Gastroesophageal sphincter (tissue), 4 donors: ENCODE data around the gene CES3. TPM values are rescaled to one million over a fixed set of nuclear protein-coding genes. Genes with fewer than 3 reads are reported as not detected.
A peak's percentile ranks its signal among the peaks of the same experiment; 100 is the strongest.

Experiments used
- ATAC-seq: fragments of 150-250 bp; one replicate; pipeline ENCODE4 v1.9.1; 2016; ENCODE audit warnings: mild to moderate bottlenecking, moderate library complexity
- H3K27ac ChIP-seq, 4 donors: fragments of 200-600 bp; sonication (generic) in 3 of 4; 1 replicate in 3 of 4; 2 replicates in 1 of 4; pipeline ENCODE4 v1.5.1; 2016 to 2019
- H3K27me3 ChIP-seq: fragments of 200-600 bp; sonication (generic); one replicate; pipeline ENCODE4 v1.5.1; 2019
- H3K36me3 ChIP-seq, 2 donors: fragments of 200-600 bp; sonication (generic); one replicate each; pipeline ENCODE4 v1.5.1; 2019; ENCODE audit warnings: control low read depth in 1 of 2
- H3K4me1 ChIP-seq, 3 donors: fragments of 200-600 bp; sonication (generic); 1 replicate in 2 of 3; 2 replicates in 1 of 3; pipeline ENCODE4 v1.5.1; 2016 to 2019; ENCODE audit warnings: control low read depth in 2 of 3
- H3K4me3 ChIP-seq, 2 donors: fragments of 200-600 bp; sonication (generic); one replicate each; pipeline ENCODE4 v1.5.1; 2019; ENCODE audit warnings: mild to moderate bottlenecking in 1 of 2, moderate library complexity in 1 of 2
- H3K9me3 ChIP-seq, 3 donors: fragments of 200-600 bp; sonication (generic); one replicate each; pipeline ENCODE4 v1.5.1; 2017 to 2019; ENCODE audit warnings: control low read depth in 2 of 3
- EP300 ChIP-seq: sonication (generic); formaldehyde crosslinking; IDR thresholded peaks from one replicate; pipeline ENCODE4 v1.6.1; 2017; ENCODE audit warnings: antibody characterized with exemption, mild to moderate bottlenecking
- POLR2A ChIP-seq, 2 donors: fragments of 450-650 bp; IDR thresholded peaks; one replicate each; pipeline ENCODE4 v1.6.1; 2017; ENCODE audit warnings: antibody characterized with exemption in 2 of 2, mild to moderate bottlenecking in 2 of 2, moderate library complexity in 1 of 2
- POLR2AphosphoS5 ChIP-seq: sonication (generic); formaldehyde crosslinking; IDR thresholded peaks from one replicate; pipeline ENCODE4 v1.6.1; 2017; ENCODE audit warnings: antibody characterized with exemption
- WGBS, 2 donors: methylation state at CpG; one replicate each; pipeline ENCODE4 v1.1.5; 2018; ENCODE audit warnings: low coverage in 1 of 2; 5-methylcytosine and 5-hydroxymethylcytosine counted together
- total RNA-seq, 4 donors: library from RNA; depleted of rRNA; stranded (reverse); fragments of >200 nt; gene quantifications; one replicate each; pipeline ENCODE4 v1.1.0, GENCODE V29; 2016
- TF ChIP-seq, protein P1 (sequence below), 4 experiments: fragments of 200-600 bp in 2 of 4; fragments of 450-650 bp in 2 of 4; sonication (generic) in 1 of 4; IDR thresholded peaks; one replicate each; pipeline ENCODE4 v1.5.1; 2017 to 2019; ENCODE audit warnings: antibody characterized with exemption in 4 of 4, mild to moderate bottlenecking in 2 of 4, moderate library complexity in 2 of 4

CES3 gene
- total RNA-seq, 4 donors from 2014 or later: 0.13 to 0.49 (median 0.39) TPM; not detected in 1

DNA sequence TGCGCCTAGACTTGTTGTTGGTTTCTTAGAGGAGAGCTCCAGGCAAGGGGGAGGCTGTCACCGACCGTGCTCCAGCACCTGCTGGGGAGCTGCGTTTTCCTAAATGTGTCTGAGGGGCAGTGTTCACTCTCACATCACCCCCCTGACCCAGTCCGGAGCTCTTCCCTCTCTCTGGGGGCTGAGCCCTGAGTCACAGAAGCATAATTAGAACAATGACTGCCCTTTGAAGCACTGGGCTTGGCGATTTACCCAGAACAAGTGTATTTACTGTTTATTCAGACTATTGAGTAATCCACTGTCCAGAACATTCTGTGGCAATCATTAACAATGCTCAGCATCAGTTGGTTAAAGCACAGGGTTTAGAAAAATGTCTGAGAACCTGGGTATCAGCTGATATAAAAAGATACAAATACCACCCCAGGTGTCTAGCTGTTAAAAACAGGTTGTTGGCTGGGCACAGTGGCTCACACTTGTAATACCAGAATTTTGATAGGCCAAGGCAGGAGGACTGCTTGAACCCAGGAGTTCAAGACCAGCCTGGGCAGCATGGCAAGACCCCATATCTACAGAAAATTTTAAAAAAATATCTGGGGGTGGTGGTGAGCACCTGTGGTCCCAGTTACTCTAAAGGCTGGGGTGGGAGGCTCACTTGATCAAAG lies 35.4 kb downstream of the CES3 start:
- H3K36me3 ChIP-seq: no peaks in the 10 kb centered on the region
- H3K9me3 ChIP-seq: no peaks in the 10 kb centered on the region
- H3K4me1 ChIP-seq: peaks cover 0 to 47% (median 13%) of the 10 kb centered on the region in 3 donors
- 32 to 59% methylated on average over 3 to 5 of the region's 6 CpGs for WGBS, 2 donors
- no peak for TF ChIP-seq POLR2A (IDR thresholded peaks at IDR 0.05)
- TF ChIP-seq POLR2AphosphoS5: peak; percentile 91
- peak overlapping the region; percentile 43 to 80 (median 74) for H3K27ac ChIP-seq
- no peak overlapping the region for H3K4me3 ChIP-seq
- H3K27me3 ChIP-seq: no peaks in the 10 kb centered on the region
- ATAC-seq: peak; percentile 92

DNA sequence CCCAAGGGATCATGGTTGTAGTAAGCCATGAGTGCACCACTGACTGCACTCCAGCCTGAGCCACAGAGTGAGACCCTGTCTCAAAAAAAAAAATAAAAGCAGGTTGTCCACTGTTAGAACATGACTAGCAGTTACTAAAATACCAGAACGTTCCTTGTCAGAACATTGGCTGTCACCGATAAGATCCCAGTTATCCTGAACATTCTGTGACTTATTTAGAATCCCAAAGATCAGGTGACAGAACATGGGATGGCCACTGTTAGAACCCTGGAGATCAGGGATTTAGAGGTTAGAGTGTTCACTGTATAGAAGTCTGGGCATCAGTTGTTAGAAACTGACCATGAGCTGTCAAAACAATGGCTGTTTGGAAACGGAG lies 35.9 kb downstream of the CES3 start:
- no peak overlapping the region for H3K4me3 ChIP-seq
- H3K27ac ChIP-seq: peak overlapping the region; percentile 43 to 80 (median 74)
- H3K4me1 ChIP-seq: peaks cover 0 to 50% (median 13%) of the 10 kb centered on the region in 3 donors
- no peaks in the 10 kb centered on the region for H3K27me3 ChIP-seq
- WGBS, 2 donors: 53 to 55% methylated on average over 3 of the region's 3 CpGs
- TF ChIP-seq POLR2A (IDR thresholded peaks at IDR 0.05): no peak
- TF ChIP-seq, protein P1, sequence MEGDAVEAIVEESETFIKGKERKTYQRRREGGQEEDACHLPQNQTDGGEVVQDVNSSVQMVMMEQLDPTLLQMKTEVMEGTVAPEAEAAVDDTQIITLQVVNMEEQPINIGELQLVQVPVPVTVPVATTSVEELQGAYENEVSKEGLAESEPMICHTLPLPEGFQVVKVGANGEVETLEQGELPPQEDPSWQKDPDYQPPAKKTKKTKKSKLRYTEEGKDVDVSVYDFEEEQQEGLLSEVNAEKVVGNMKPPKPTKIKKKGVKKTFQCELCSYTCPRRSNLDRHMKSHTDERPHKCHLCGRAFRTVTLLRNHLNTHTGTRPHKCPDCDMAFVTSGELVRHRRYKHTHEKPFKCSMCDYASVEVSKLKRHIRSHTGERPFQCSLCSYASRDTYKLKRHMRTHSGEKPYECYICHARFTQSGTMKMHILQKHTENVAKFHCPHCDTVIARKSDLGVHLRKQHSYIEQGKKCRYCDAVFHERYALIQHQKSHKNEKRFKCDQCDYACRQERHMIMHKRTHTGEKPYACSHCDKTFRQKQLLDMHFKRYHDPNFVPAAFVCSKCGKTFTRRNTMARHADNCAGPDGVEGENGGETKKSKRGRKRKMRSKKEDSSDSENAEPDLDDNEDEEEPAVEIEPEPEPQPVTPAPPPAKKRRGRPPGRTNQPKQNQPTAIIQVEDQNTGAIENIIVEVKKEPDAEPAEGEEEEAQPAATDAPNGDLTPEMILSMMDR (IDR thresholded peaks at IDR 0.05): no peak
- no peak for TF ChIP-seq EP300
- TF ChIP-seq POLR2AphosphoS5: peak; percentile 4
- no peaks in the 10 kb centered on the region for H3K9me3 ChIP-seq
- H3K36me3 ChIP-seq: no peaks in the 10 kb centered on the region
- no peak for ATAC-seq

DNA sequence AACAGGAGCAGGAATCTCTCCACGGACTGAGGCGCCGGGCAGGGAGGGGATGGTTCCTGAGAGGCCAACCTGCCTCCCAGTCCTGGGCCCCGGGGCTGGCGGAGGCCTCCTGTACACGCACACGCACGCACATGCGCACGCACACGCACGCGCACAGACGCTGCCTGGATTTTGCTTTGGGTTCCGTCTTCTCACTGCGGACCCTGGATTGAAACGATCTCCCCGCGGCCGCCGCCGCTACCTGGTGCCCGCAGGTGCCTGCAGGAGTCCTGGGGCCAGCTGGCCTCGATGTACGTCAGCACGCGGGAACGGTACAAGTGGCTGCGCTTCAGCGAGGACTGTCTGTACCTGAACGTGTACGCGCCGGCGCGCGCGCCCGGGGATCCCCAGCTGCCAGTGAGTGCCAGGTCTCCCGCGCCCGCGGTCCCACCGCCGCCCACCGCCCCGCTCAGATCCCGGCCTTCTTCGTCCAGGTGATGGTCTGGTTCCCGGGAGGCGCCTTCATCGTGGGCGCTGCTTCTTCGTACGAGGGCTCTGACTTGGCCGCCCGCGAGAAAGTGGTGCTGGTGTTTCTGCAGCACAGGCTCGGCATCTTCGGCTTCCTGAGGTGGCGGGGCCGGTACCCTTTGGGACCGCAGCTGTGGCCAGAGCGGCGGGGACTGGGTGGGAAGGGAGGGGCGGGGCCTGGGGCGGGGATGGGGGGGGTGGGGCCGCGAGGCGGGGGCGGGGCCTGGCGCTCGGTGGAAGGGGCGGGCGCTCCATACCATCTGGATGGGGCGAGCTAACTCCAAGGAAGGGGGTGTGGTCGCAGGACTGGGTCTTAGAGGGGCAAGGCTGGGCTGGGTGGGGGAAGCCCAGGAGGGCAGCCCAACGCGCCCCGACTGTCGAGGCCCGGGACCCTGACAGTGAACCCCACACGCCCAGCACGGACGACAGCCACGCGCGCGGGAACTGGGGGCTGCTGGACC lies 39.6 kb downstream of the CES3 start:
- Histone ChIP-seq H3K27ac (peak overlapping the region in 3 of 4 donors; percentile 65 to 79 (median 71)), H3K36me3 (no peaks in the 10 kb centered on the region), H3K4me3 (peak overlapping the region; percentile 40 to 62), H3K27me3 (no peaks in the 10 kb centered on the region), H3K4me1 (peaks cover 0 to 48% (median 13%) of the 10 kb centered on the region in 3 donors), H3K9me3 (no peaks in the 10 kb centered on the region)
- TF ChIP-seq, protein P1 (IDR thresholded peaks at IDR 0.05): no peak
- TF ChIP-seq EP300 (no peak), POLR2AphosphoS5 (no peak), POLR2A (IDR thresholded peaks at IDR 0.05) (no peak)
- WGBS, 2 donors: 7% methylated on average over 5 of the region's 89 CpGs; no CpG with 5 or more reads in 1 of the 2 donors
- peak; percentile 52 for ATAC-seq

DNA sequence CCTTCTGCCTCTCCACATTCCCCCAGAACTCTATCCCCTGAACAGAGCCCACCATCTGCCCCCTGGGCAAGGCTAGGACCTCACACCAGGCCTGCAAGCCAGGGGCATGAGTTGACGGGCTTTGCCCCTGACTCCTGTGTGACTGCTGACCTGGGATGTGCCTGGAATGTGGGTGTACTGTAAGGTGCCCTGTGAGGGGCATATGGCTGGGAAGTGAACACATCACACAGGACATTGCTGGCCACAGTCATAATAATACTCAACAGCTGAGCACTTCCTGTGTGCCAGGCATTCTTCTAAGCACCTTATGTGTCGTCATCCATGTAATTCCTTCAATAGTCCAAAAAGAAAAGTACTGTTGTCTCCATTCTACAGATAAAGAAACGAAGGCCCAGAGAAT lies 40.7 kb downstream of the CES3 start:
- peaks cover 0 to 37% (median 10%) of the 10 kb centered on the region in 3 donors for H3K4me1 ChIP-seq
- H3K27ac ChIP-seq: no peak overlapping the region
- TF ChIP-seq POLR2AphosphoS5: no peak
- TF ChIP-seq, protein P1 (IDR thresholded peaks at IDR 0.05): no peak
- TF ChIP-seq EP300: no peak
- TF ChIP-seq POLR2A (IDR thresholded peaks at IDR 0.05): no peak
- H3K36me3 ChIP-seq: no peaks in the 10 kb centered on the region
- WGBS, 2 donors: 73 to 93% methylated on average over 2 to 3 of the region's 3 CpGs
- no peak overlapping the region for H3K4me3 ChIP-seq
- no peak for ATAC-seq
- H3K27me3 ChIP-seq: no peaks in the 10 kb centered on the region
- no peaks in the 10 kb centered on the region for H3K9me3 ChIP-seq

DNA sequence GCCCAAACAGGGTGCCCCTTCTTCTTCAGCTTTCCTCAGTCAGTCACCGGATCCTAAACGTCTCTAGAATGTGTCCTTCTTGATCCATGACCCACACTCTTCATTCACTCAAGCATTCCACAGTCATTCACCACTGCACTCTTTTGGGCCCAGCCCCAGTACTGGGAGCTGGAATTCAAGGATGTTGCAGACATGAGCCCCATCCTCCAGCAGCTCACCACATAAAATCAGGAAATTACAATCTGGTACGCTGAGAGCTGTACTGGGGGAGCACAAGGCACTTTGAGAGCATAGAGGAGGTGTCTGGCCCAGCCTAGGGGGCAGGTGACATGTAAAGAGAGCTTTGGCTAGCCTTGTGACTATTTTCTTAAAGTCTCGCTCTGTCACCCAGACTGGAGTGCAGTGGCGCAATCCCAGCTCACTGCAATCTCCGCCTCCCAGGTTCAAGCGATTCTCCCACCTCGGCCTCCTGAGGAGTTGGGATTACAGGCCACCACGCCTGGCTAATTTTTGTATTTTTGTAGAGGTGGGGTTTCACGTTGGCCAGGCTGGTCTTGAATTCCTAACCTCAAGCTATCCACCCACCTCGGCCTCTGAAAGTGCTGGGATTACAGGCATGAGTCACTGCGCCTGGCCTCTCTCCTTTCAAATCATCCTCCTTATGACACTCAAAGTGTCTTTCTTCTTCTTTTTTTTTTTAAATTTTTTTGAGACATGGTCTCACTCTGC lies 46.0 kb downstream of the CES3 start:
- H3K27ac ChIP-seq: no peak overlapping the region
- no peak for ATAC-seq
- no peaks in the 10 kb centered on the region for H3K27me3 ChIP-seq
- no peak overlapping the region for H3K4me3 ChIP-seq
- WGBS, 2 donors: 73 to 87% methylated on average over 6 to 9 of the region's 12 CpGs
- no peaks in the 10 kb centered on the region for H3K9me3 ChIP-seq
- H3K4me1 ChIP-seq: no peaks in the 10 kb centered on the region
- no peak for TF ChIP-seq EP300
- no peak for TF ChIP-seq POLR2A (IDR thresholded peaks at IDR 0.05)
- no peak for TF ChIP-seq POLR2AphosphoS5
- TF ChIP-seq, protein P1 (IDR thresholded peaks at IDR 0.05): no peak
- H3K36me3 ChIP-seq: no peaks in the 10 kb centered on the region
